Measurements from ENCODE around the gene HIBCH.

GRCh38 chr2:190219186-190219585 is 100.4 kb downstream of the HIBCH start:
- no peak for TF ChIP-seq EZH2 (IDR thresholded peaks at IDR 0.05; ENCODE audit: insufficient read depth, low read length)
- TF ChIP-seq CTCF (IDR thresholded peaks at IDR 0.05; ENCODE audit: insufficient read depth, low read depth, low read length), result no peak

All from astrocyte (in vitro differentiated cells and primary cell).